GM19023 (cell line): ENCODE data around the gene STARD3.
"Not testable (repeated sequence)": the region's sequence is repeated elsewhere in the genome, so short reads cannot be mapped to it uniquely, and the experiment has no call there.

Experiments used
- ATAC-seq: cut with Tn5 transposase; IDR thresholded peaks from one replicate; pipeline ENCODE4 v1.9.1; 2021; ENCODE audit warnings: mild to moderate bottlenecking, moderate library complexity; ENCODE audit not compliant: unreplicated experiment

STARD3 gene

DNA sequence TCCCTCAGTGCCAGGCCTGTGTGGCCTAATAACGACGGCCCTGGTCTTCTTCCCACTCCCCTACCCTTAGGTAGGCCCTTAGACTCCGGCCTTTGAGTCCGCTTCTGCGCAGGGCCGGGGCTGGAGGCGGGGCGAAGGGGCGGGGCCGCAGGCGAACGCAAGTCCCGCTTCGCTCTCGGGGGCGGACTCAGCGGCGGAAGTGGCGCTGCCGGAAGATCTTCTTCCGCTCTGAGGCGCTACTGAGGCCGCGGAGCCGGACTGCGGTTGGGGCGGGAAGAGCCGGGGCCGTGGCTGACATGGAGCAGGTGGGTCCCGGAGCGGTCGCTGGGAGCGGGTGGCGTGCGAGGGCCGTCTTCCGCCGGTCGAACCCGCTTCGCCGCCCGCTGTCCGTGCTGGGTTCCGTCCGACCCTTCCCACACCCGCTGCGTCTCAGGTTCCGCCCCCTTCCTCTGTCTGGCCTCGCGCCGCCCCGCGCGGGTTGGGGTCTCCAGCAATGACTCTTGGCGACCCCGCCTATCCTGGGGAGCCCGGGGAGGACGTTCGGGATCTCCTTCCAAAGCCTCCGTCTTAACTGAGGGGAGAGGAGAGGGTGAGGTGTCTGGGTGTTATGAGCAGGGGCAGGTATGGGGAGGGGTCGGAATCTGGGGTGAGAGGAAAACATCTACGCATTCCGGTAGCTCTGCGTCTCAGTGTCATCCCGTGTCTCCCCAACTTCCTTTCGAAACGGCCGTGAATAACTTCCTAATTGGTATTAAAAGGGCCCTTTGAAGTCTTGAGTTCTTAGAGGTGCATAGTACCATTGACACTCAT lies at the start of gene STARD3:
TSS of gene STARD3 (plus strand) at position 218 of the 810 bp plus-strand sequence. CDS start 16,388 bp downstream, outside the sequence.
- ATAC-seq = peak; percentile 80

DNA sequence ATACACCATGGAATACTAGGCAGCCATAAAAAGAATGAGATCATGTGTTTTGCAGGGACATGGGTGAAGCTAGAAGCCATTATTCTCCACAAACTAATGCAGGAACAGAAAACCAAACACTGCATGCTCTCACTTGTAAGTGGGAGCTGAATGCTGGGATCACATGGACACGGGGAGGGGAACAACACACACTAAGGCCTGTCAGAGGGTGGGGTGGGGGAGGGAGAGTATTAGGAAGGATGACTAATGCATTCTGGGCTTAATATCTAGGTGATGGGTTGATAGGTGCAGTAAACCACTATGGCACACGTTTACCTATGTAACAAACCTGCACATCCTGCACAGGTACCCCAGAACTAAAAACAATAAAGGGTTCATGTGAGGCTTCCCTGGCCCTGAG lies 46.8 kb upstream of the STARD3 start:
- not testable (repeated sequence) for ATAC-seq

DNA sequence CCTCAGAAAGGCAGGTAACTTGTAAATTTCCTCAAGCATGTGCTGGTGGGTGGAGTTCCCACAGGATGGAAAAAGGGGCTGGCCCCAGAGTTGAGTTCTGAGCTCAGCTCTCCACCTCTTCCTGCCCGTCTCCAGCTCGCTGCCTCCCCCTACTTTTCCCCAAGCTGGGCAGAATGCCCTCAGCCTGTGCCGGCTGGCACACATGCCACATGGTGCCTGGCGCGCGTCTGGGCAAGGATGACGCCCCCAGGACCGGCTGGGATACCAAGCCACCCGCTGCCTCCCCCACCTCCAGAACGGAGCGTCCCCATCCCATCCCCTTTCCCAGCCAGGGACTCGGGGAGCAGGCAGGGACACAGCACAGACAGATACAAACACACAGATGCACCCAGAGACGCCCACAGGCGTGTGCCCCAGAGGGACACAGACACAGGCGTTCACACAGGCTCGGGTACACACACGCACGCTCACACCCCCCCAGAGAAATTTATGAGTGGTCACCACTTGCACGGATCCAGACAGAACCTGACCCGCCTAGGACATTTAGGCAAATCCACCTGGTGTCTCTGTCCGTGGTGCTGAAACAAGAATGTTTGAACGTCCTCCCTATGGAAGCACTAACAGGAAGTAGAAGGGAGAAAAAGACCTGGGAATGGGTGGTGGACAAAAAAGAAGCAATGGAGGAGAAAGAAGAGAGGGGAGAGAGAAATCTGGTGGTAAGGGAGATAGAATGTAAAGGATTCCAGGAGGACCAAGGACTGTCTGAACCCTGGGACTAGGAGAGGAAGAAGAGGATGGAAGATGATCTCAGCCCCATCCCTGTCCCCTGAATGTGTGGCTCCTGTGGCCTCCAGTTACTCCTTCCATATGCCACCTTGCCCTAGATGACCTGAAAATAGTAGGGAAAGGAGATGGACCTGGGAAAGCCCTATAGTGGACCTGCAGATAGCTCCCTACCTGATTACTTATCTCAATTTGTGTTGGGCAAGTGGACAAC lies 44.7 kb upstream of the STARD3 start:
- ATAC-seq = no peak

DNA sequence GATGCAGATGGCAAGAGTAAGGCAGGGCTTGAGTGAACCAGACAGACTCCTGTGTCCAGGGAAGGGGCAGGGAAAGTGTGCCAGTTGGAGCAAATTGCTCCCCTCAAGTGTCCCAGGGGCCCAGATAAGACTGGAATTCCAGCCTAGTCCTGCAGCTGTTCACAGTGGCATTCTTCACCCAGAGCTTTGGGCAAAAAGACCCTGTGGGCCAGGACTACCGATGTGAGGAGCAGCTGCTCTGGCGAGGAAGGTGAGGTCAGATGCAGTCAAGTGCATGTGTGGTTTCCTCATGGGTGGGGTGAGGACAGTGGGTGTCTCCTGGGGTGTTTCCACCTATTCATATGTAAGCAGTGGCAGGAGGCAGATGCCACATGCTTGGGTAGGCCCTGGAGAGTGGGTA lies 43.6 kb upstream of the STARD3 start:
- no peak for ATAC-seq

DNA sequence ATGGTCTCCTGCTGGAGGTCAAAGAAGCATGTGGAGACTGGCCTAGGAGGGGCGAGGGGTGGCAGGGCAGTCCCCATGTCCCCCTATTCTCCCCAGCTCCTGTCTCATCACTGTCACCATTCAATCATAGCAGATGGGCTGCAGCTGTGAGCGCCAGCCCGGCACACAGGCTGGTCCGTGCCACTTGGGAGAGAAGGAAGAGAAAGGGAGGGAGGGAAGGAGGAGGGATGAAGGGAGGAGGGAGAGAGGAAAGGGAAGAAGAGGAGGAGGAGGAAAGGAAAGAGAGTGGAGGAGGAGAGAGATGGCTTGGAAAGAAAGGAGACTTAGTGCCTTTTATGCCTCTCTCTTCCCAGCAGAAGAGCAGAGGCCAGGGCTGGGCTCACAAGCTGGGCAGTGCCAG lies 41.6 kb upstream of the STARD3 start:
- no peak for ATAC-seq

DNA sequence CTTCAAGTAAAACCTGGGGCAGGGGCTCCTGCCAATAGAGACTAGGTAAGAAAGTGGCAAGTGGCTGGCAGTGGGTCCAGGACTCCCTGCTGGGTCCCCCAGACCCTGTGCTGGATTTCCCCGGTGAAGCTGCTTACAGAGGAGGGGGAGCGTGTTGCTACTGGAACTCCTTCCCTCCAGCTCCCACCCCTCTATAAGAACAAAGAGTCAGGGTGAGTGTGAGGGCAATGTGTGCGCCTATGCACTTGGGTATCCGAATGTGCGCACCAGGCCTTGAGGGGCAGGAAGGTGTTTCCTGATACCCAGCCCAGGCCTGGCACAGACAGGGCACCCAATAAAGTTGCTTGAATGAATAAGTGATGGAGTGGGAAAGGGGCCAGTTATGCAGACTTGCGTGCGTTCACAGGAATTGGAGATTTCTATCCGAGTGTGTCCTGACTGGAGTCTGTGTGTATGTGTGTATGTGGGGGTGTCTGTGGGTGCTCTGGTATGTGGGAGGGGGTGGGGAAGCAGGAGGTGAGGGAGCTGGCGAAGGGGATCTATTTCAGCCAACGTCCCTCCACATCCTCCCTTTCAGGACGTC lies 40.9 kb upstream of the STARD3 start:
- no peak for ATAC-seq

DNA sequence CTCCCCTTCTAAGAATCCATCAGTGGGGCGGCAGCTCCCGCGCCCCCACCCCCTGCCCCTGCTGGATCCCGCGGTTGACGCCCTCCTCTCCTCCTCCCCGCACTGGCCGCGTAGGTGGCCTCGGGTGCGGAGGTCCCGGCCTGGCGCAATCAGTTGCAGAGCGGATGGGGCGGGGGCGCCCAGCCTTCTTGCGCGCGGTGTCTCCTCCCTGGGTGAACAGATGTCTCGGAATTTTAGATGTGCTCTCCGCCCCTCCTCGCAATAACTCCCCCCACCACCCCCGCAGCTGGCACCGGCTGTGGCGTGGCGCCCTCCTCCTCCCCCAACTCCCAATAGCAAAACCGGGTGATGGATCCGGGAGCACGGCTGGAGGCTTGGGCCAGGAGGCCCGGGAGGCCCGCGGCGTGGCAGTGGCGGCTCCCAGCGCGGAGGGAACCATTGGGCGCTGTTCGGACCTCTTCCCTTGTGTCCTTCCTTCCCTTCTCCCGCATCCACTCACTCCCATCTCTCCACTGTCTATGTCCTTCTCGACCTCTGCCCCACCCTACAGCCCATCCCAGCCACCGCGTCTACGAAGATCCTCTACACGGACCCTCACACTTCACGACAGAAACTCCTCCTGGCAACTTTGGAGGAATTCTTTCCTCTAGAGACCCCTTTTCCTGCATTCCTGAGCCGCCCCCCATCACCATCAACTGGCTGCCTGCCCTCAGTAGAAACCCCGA lies 40.2 kb upstream of the STARD3 start:
- ATAC-seq = no peak

DNA sequence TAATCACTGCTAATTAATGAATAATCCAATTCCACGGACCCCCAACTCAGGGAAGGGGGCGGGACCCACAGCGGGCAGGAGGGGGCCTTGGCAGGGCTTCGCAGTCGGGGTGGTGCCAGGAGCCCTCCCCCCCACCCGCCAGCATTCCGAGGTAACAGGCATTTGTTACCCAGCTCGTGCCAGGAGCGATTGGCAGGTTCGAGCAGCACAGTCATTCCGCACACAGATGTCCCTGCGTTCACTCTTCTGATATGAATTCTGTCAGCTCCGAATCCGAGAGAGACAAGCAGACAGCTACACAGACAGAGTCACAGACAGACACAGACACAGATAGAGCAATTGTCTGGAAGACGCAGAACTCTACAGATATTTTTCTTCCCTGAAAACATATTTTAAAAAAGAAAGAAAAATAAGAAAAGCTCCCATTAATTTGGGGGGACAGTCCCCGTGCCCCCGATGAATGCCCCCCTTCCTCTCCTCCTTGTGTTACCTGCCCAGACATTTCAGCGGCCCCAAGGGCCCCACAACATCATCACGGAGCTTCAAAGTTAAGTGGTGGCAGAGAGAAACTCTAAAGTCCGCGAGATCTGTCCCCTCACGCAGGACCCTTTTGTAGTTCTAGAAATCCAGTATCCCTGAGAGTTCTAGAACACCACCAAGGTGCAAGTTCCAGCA lies 39.4 kb upstream of the STARD3 start:
- ATAC-seq = no peak

DNA sequence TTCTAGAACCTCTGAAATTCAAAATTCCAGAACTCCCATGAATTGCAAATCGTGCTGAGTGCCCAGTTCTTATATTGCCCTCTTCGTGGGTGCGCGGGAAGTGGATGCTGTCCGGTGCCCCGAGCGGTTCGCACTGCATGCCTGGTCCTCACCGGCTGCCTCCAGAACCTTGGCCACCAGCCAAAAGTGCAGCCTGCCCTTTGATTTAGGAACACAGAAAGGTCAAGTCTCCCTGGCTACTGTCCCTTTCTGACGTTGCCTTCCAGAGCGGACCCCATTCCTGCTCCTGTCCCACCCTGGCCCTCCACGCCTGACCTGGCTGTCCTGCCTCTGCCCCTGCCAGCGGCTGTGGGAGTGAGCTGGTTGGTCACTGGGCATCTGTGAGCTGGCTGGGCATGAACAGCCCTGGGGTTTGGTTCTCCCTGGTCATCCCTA lies 38.9 kb upstream of the STARD3 start:
- no peak for ATAC-seq

DNA sequence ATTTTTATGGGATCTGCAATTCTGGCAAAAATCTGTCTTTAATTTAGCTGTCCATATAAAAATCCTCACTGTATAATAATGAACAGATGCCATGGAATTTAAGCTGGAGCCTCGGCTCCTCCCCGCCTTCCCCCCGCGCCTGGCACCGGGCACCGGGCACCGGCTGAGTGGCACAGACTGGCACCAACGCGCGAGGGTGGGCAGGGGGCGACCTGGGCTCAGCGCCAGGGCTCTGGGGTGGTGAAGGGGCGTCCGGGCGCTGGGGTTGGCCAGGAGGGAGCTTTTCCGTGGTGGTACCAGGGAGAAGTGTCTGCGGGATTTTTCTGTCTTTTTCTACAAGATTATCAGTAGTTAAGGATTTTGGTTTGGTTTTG lies 38.3 kb upstream of the STARD3 start:
- ATAC-seq = no peak

DNA sequence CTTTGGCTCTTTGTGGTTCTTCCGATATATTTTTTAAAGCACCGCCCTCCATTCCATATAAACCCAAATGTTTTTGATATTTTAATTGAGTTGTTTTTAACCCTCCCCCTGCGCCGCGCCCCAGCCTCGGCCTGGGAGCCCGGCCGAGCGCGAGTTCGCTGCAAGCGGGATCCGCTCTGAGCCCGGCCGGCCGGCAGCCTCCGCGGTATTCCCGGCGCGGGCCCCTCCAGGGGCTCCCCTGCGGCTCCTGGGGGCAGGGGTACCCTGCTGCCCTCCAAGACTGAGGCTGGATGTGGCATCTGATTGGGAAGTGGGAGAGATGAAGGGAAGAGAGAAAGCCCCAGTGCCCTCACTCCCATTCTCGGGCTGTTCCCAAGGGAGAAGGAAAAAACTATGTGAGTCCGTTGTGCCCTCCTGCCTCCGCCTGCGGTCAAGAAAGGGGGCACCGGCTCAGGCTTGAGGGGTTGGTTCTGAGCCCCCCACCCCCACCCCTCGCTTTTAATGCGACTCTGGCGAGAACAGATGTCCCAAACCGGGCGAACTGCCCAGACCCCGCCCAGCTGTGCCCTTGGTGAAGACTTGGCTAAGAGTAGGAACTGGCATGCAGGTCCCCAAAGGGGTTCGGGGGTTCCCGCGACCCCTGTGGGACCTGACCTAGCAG lies 37.8 kb upstream of the STARD3 start:
- ATAC-seq = no peak

DNA sequence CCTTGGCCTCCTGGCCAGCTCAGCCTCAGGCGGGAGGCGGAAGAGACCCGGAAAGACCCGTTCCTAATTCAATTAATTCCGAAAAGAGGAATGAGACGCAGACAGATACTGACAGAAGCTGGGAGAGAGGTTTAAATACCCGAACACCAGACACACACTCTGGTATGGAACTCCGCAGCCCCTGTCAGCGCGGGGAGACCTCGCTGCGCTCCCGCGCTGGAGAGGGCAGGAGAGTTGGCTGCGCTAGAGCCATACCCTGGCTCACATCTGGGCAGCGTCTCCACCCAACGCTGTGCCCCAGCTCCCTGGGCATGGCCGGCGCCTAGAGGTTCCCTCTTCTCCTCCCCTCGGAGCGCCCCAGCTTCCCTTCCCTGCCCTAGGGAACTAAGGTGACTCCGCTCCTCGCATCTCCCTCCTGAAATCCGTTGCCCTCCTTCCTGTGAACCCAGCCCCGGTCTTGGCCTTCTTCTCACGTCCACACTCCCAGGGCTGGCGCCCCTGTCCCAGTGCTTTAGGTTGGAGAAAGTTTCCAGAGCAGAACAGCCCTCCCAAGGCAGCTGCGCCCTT lies 37.2 kb upstream of the STARD3 start:
- ATAC-seq = no peak

DNA sequence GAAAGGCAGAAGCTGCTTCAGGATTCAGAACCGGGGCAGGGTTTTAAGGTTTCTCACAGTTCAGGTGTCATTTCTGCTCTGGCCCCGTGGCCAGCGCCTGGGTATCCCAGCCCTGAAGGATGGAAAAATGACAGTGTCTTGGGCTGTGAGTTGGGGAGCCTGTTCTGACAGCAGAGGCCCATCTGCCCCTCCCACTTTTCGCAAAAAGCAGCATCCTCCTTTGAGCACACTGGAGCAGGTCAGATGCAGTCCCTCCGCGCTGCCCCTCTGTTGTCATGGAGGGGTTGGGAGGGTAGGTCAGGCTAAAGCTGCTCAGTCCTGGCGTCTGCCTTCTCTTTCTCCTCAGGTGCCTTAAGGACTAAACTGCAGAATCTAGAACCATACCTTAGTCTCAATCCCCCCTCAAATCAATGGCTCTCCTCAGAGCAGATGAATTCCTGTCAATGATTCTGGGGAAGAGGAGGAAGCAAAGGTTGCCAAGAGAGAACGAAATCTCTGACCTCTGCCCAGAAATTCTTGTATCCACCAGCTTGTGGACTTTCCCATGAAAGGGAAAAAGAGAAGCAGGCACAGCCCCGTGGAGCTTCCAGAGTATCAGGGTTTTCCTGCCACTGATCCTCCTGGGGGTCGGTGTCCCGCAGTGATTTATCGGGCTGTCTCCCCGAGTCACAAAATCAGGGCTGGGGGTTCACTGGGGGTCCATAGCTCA lies 36.5 kb upstream of the STARD3 start:
- no peak for ATAC-seq

DNA sequence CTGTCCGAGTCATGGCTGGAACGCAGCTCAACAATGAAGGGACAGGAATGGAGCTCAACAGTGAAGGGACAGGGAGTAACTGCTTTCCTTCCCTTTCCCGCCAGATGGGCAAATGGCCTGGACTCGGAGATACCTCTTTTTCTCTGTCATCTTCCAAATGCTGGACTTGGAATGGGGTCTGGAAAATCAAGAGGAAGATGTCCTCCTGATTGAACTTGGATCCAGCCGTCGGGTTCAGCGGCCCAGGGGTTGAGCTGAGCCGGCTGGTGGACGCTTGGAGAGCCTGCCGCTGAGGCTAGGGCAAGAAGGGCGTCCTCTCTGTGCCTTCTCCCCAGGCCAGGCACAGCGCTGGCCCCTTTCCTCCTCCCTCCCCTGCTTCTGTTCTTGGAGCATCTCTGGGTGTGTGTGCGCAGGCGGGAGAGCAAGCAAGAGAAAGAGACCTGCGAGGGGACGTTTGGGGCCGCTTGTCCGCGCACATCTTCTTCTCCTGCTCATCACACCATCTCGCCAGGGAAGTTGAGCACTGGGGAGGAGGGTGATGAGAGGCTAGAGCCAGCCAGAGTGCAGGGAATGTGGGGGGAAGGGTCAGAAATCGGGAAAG lies 35.8 kb upstream of the STARD3 start:
- no peak for ATAC-seq

DNA sequence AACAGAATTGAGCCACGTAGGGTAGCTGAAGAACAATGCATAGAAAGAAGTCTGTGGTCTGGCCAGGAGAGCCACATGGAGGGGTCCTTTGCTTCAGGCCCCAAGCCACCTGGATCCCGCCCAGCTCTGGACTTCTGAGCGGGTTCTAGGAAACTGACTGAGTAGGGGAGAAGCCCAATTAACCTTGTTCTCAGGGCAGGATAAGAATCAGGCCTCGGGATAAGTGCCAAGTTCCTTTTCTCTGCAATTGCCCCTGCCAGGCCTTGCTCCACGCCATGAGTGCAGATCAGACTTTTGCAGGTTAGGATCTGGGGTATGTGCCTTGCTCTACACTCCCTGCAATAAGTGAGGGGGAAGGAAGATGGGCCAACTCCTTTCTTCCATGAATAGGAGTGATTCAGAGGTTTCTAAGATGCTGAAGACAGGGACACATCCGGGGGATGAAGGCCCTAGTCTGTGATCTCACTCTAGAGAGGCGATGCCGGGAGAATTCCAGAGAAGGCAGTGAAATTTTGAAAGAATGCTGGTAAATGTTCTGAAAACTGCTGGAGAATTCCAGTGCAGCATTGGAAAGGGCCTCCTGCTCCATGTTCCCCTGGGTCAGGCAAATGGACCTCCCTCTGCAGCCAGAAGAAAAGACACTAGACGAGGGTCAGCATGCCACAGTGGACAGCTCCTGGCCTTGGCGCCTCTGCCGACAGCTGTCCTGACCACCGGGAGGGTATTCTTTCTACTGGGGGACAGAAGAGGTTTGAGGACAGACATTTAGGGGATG lies 35.0 kb upstream of the STARD3 start:
- ATAC-seq = no peak

DNA sequence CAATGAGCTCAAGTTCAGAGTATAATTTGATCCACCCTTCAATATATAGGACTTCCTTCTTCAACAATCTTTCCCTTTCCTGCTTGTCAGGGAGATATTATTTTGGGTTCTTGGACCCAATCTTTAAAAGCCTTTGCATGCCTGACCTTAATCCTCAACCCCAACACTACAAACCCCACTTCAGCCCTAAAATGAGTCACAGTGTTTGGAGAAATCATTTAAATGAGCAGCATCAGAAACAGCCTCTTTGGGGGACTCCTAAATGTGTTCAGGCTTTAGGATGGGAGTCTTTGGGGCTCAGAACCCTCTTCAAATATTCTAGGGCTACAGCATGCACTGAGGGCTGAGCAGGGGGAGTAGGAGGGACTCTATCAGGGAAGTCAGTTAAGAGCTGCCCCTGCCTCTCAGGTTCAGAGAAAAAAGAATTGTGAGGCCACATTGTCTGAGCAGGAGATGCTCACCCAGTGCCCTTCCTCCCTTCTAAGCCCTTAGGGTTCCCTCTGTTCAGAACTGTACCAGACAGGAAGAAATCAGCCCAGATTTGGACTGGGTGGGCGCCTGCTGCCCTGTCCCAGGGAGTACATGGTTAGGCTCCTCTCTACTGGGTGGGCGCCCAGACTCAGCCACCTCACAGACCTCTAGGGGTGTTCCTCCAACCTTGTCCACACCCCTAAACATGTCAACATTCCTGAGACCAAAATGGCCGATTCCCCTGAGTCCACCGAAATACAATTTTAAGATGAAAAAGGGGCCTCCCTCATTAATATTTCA lies 34.2 kb upstream of the STARD3 start:
- no peak for ATAC-seq
